SU-DHL-6 (cell line): ENCODE results near the gene TP63.

Experiments used
- H2AFZ ChIP-seq: fragments of 200-600 bp; sonication (generic); 2 replicates; pipeline ENCODE4 v1.6.1; 2014; ENCODE audit warnings: low read depth, mild to moderate bottlenecking, moderate library complexity, mixed read lengths, antibody characterized with exemption, low read length; ENCODE audit not compliant: severe bottlenecking
- H3F3A ChIP-seq: fragments of 200-600 bp; shearing (Covaris generic); 2 replicates; pipeline ENCODE4 v1.6.0; 2016; ENCODE audit warnings: antibody characterized with exemption, mild to moderate bottlenecking; ENCODE audit not compliant: insufficient read depth
- H3K27ac ChIP-seq: fragments of 200-600 bp; sonication (generic); 2 replicates; pipeline ENCODE4 v1.5.1; 2016; ENCODE audit warnings: low read depth, mild to moderate bottlenecking, low read length, moderate library complexity, mixed read lengths
- H3K27me3 ChIP-seq: fragments of 200-600 bp; sonication (generic), shearing (Covaris generic); 2 replicates; pipeline ENCODE4 v1.6.0; 2014; ENCODE audit warnings: mild to moderate bottlenecking, low read length
- H3K36me3 ChIP-seq: fragments of 200-600 bp; sonication (generic); 2 replicates; pipeline ENCODE4 v1.6.1; 2014; ENCODE audit warnings: mild to moderate bottlenecking, low read length, mixed read lengths
- H3K4me2 ChIP-seq: fragments of 300-600, 200-600 bp; shearing (Covaris generic), sonication (generic); 2 replicates; pipeline ENCODE4 v1.6.0; 2014; ENCODE audit warnings: low read length, low read depth, mild to moderate bottlenecking; ENCODE audit not compliant: poor library complexity, severe bottlenecking
- H3K4me3 ChIP-seq: fragments of 200-600 bp; sonication (generic); 2 replicates; pipeline ENCODE4 v1.5.1; 2014; ENCODE audit warnings: antibody characterized with exemption, low read length, mild to moderate bottlenecking, mixed read lengths; ENCODE audit not compliant: insufficient read depth, poor library complexity, severe bottlenecking
- H3K79me2 ChIP-seq: fragments of 200-600 bp; sonication (generic); 2 replicates; pipeline ENCODE4 v1.6.1; 2014; ENCODE audit warnings: mild to moderate bottlenecking, low read length, moderate library complexity; ENCODE audit not compliant: insufficient read depth
- H3K9ac ChIP-seq: fragments of 200-600 bp; sonication (generic); 2 replicates; pipeline ENCODE4 v1.7.0; 2014; ENCODE audit warnings: mild to moderate bottlenecking, low read length
- H3K9me2 ChIP-seq: fragments of 200-600 bp; sonication (generic); replicated peaks from 2 replicates; pipeline ENCODE4 v1.6.1; 2014; ENCODE audit warnings: low read length; ENCODE audit not compliant: insufficient read depth
- H3K9me3 ChIP-seq: fragments of 200-600 bp; sonication (generic); 2 replicates; pipeline ENCODE4 v1.6.1; 2014; ENCODE audit warnings: low read length, mixed read lengths; ENCODE audit not compliant: insufficient read depth
- H4K20me1 ChIP-seq: fragments of 200-600 bp; sonication (generic); 2 replicates; pipeline ENCODE4 v1.6.1; 2014; ENCODE audit warnings: low read depth, mild to moderate bottlenecking, antibody characterized with exemption, low read length, moderate library complexity, mixed read lengths
- EZH2phosphoT487 ChIP-seq: fragments of 200-600 bp; sonication (generic), shearing (Covaris generic); conservative IDR thresholded peaks from 2 replicates; pipeline ENCODE4 v1.6.1; 2018; ENCODE audit warnings: mild to moderate bottlenecking, antibody characterized with exemption, low read length, moderate library complexity, mixed read lengths
- TF ChIP-seq, protein P1 (sequence below): fragments of 200-600 bp; sonication (generic); IDR thresholded peaks from one replicate; pipeline ENCODE4 v1.5.1; 2017; ENCODE audit warnings: antibody characterized with exemption, mild to moderate bottlenecking, low read length, moderate library complexity; ENCODE audit not compliant: insufficient read depth, poor library complexity, severe bottlenecking

Gene TP63

DNA sequence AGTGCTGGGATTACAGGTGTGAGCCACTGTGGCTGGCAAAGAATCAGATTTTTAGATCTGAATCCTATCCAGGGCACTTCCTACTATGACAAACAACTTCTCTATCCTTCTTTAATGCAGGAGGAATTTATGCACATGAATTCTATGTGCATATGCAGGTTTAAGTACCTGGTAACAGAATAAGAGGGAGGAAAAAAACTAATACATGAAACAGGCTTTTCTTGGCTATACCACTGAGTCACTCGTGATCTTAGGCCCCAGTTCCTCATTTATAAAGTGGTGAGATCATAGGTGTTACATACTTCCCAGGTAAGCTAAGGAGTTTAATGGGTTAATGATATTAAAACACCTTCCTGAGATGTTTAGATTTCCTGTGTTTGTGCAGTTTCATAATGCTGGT is 108.2 kb downstream of the TP63 start:
- Histone ChIP-seq H3K9me3 (peaks cover 4% of the 10 kb centered on the region; the same call in 1 of the 2 replicates), H3K9ac (no peak overlapping the region), H3K36me3 (no peaks in the 10 kb centered on the region), H3K27me3 (no peaks in the 10 kb centered on the region), H3K4me2 (no peak overlapping the region), H3K27ac (no peak overlapping the region), H4K20me1 (no peaks in the 10 kb centered on the region), H3K79me2 (no peaks in the 10 kb centered on the region), H3K4me3 (no peak overlapping the region), H3K9me2 (no peaks in the 10 kb centered on the region), H3F3A (no peaks in the 10 kb centered on the region), H2AFZ (no peak overlapping the region)
- TF ChIP-seq, protein P1, sequence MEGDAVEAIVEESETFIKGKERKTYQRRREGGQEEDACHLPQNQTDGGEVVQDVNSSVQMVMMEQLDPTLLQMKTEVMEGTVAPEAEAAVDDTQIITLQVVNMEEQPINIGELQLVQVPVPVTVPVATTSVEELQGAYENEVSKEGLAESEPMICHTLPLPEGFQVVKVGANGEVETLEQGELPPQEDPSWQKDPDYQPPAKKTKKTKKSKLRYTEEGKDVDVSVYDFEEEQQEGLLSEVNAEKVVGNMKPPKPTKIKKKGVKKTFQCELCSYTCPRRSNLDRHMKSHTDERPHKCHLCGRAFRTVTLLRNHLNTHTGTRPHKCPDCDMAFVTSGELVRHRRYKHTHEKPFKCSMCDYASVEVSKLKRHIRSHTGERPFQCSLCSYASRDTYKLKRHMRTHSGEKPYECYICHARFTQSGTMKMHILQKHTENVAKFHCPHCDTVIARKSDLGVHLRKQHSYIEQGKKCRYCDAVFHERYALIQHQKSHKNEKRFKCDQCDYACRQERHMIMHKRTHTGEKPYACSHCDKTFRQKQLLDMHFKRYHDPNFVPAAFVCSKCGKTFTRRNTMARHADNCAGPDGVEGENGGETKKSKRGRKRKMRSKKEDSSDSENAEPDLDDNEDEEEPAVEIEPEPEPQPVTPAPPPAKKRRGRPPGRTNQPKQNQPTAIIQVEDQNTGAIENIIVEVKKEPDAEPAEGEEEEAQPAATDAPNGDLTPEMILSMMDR: no peak
- TF ChIP-seq EZH2phosphoT487: no peak

DNA sequence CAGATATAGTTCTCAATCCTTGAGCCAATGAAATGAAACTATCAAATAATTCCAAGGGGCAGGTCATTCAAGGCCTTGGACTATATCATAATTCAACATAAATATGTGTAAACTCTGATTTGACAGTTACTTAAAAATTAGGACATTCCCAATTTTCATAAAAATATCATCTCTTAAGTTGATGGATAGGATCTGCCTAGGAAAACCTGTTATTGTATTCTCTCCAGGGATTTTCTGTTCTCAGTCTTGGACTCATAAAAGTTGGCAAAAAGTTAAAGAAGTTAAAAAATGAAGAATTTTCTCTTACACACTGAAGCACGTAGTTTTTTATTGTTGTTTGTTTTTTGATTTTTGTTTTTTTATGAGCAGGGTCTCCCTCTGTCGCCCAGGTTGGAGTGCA is 109.0 kb downstream of the TP63 start:
- H3K4me2 ChIP-seq: no peak overlapping the region
- no peak overlapping the region for H3K9ac ChIP-seq
- no peaks in the 10 kb centered on the region for H4K20me1 ChIP-seq
- no peak overlapping the region for H3K4me3 ChIP-seq
- no peaks in the 10 kb centered on the region for H3K9me2 ChIP-seq
- H3K27me3 ChIP-seq: no peaks in the 10 kb centered on the region
- no peak overlapping the region for H3K27ac ChIP-seq
- H3K79me2 ChIP-seq: no peaks in the 10 kb centered on the region
- H3K36me3 ChIP-seq: no peaks in the 10 kb centered on the region
- no peak overlapping the region for H2AFZ ChIP-seq
- no peaks in the 10 kb centered on the region for H3F3A ChIP-seq
- peaks cover 4% of the 10 kb centered on the region; the same call in 1 of the 2 replicates for H3K9me3 ChIP-seq
- TF ChIP-seq, protein P1: no peak
- no peak for TF ChIP-seq EZH2phosphoT487

DNA sequence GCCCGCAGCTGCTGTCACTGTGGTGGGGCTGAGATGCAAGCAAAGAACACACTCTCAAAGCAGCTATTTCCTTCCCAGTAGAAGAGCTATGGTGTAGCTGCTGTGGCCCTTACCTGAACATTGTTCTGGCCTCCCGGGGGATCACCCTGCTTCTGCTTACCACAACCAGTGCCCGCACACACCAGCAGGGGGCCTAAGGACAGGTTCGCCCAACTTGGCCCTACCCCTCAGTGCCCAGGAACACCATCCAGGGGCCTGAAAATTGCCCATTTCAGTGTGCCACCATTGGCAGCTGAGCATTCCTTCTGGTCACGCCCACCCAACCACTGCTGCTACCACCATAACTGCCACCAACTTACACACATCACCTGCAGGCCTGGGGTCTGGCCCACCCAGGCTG is 113.0 kb downstream of the TP63 start:
- Histone ChIP-seq H3K9me3 (peaks cover 4% of the 10 kb centered on the region; the same call in 1 of the 2 replicates), H4K20me1 (no peaks in the 10 kb centered on the region), H3K9me2 (no peaks in the 10 kb centered on the region), H3K4me2 (no peak overlapping the region), H3K27me3 (no peaks in the 10 kb centered on the region), H3K27ac (no peak overlapping the region), H3F3A (no peaks in the 10 kb centered on the region), H3K36me3 (peaks cover 8% of the 10 kb centered on the region; the same call in 1 of the 2 replicates), H3K79me2 (no peaks in the 10 kb centered on the region), H3K9ac (no peak overlapping the region), H2AFZ (no peak overlapping the region), H3K4me3 (no peak overlapping the region)
- no peak for TF ChIP-seq EZH2phosphoT487
- TF ChIP-seq, protein P1: no peak
